T-cell (primary cell): Measurements from ENCODE around the gene DRD2. TPM values are rescaled to one million over a fixed set of nuclear protein-coding genes. Genes with fewer than 3 reads are reported as not detected.

Experiments
- ATAC-seq, 4 experiments: fragments of 200-7000 bp in 3 of 4; fragments of 150-1000 bp in 1 of 4; cut with Tn5 transposase; replicated peaks in 1 of 4; 1 replicate in 3 of 4; 2 replicates in 1 of 4; pipeline ENCODE4 v1.10.0; 2021; ENCODE audit warnings: moderate library complexity in 3 of 4, mild to moderate bottlenecking in 2 of 4, moderate number of reproducible peaks in 1 of 4
- CTCF ChIA-PET, 2 donors: fragments of 300-600 bp; sonication (Branson Sonifier 250); formaldehyde crosslinking; loops; one replicate each; lab custom pipeline; 2022; ENCODE audit warnings: antibody characterized with exemption in 2 of 2; lab: Charles Lee
- POLR2A ChIA-PET, 2 donors: fragments of 300-600 bp; sonication (Branson Sonifier 250); formaldehyde crosslinking; loops; one replicate each; lab custom pipeline; 2022; ENCODE audit warnings: antibody characterized with exemption in 2 of 2; lab: Charles Lee
- DNase-seq, 35 experiments: peaks; one replicate each; pipeline versions ENCODE4 v3.0.0 to v3.0.0-alpha.2; 2013 to 2023
- H3K27ac ChIP-seq: one replicate; pipeline ENCODE4 v1.5.1; 2013; ENCODE audit warnings: low read length
- H3K27me3 ChIP-seq, 2 experiments: replicated peaks in 1 of 2; 1 replicate in 1 of 2; 2 replicates in 1 of 2; pipeline versions ENCODE4 v1.6.1 to v1.7.0; 2013; ENCODE audit warnings: low read length in 1 of 2, mixed read lengths in 1 of 2; ENCODE audit not compliant: control insufficient read depth in 2 of 2, insufficient read depth in 2 of 2; ENCODE audit errors: extremely low read depth in 1 of 2
- H3K36me3 ChIP-seq, 2 donors: 1 replicate in 1 of 2; 2 replicates in 1 of 2; pipeline versions ENCODE4 v1.6.1 to v1.7.0; 2013; ENCODE audit warnings: low read length in 1 of 2; ENCODE audit not compliant: control insufficient read depth in 2 of 2, insufficient read depth in 1 of 2; ENCODE audit errors: extremely low read depth in 1 of 2
- H3K4me1 ChIP-seq, 2 experiments: 1 replicate in 1 of 2; 2 replicates in 1 of 2; pipeline versions ENCODE4 v1.6.1 to v1.7.0; 2013; ENCODE audit warnings: low read length in 2 of 2, mixed read lengths in 1 of 2; ENCODE audit not compliant: insufficient read depth in 2 of 2, control insufficient read depth in 1 of 2; ENCODE audit errors: extremely low read depth in 1 of 2
- H3K4me3 ChIP-seq, 2 donors: 1 replicate in 1 of 2; 2 replicates in 1 of 2; pipeline versions ENCODE4 v1.5.1 to v1.7.0; 2013; ENCODE audit warnings: mild to moderate bottlenecking in 2 of 2, low read length in 1 of 2, moderate library complexity in 1 of 2; ENCODE audit not compliant: control insufficient read depth in 1 of 2; ENCODE audit errors: extremely low read depth in 1 of 2
- H3K9me3 ChIP-seq: 2 replicates; pipeline ENCODE4 v1.7.0; 2013
- H3K27ac Mint-ChIP-seq, 2 donors: one replicate each; pipeline ENCODE4 v1.8.0; 2020 to 2021; ENCODE audit warnings: mild to moderate bottlenecking in 2 of 2, mixed read lengths in 2 of 2
- H3K27me3 Mint-ChIP-seq, 2 donors: one replicate each; pipeline ENCODE4 v1.8.0; 2021 to 2022; ENCODE audit warnings: mixed read lengths in 2 of 2
- H3K36me3 Mint-ChIP-seq: one replicate; pipeline ENCODE4 v1.8.0; 2021; ENCODE audit warnings: mixed read lengths
- H3K4me1 Mint-ChIP-seq, 3 donors: one replicate each; pipeline ENCODE4 v1.8.0; 2020 to 2022; ENCODE audit warnings: mixed read lengths in 3 of 3, mild to moderate bottlenecking in 1 of 3
- H3K4me3 Mint-ChIP-seq, 3 donors: one replicate each; pipeline ENCODE4 v1.8.0; 2020 to 2022; ENCODE audit warnings: mild to moderate bottlenecking in 3 of 3, mixed read lengths in 3 of 3, moderate library complexity in 3 of 3
- H3K9me3 Mint-ChIP-seq, 3 donors: one replicate each; pipeline ENCODE4 v1.8.0; 2020 to 2022; ENCODE audit warnings: mixed read lengths in 3 of 3
- WGBS: methylation state at CpG from one replicate; pipeline ENCODE4 v1.1.5; 2013; ENCODE audit warnings: missing lambda C conversion rate; ENCODE audit not compliant: insufficient coverage; 5-methylcytosine and 5-hydroxymethylcytosine counted together
- total RNA-seq, 35 experiments: library from RNA in 6 of 35; stranded (reverse) in 6 of 35; fragments of 120-200 nt in 1 of 35; gene quantifications; one replicate each; pipeline versions ENCODE4 v1.2.1 to v1.2.4 and lab custom pipeline; 2013 to 2026

DRD2 gene
- total RNA-seq, 5 donors from 2014 or later (not counting 1 experiment from before 2014, with no cell fraction given), result not detected

DNA sequence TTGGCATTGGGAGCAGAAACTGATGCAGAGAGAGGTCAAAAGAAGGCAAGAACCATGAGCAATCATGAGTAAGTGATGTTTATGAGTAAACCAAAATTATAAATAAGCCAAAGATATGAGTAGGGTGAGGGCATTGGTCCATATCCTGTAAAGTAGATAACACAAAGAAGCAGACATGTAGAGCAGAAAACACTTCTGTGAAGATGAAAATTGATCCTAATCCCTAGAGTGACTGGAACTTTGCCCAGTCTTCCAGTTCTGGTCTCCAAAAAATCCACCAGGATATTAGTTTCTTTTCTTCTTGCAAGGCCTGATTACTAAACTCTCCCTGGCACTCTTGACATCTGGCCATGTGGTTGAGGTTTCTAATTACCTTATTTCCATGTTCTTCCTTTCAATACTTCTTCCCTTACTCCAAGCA lies 13.7 kb upstream of the DRD2 start:
- Histone ChIP-seq H3K27ac (no peak overlapping the region), H3K4me1 (no peaks in the 10 kb centered on the region), H3K9me3 (no peaks in the 10 kb centered on the region), H3K27me3 (peaks cover 0 to 9% of the 10 kb centered on the region in 2 experiments), H3K36me3 (no peaks in the 10 kb centered on the region), H3K4me3 (no peak overlapping the region)
- Mint-ChIP-seq H3K4me3 (no peak overlapping the region), H3K4me1 (no peaks in the 10 kb centered on the region), H3K27me3 (peaks cover 10 to 13% of the 10 kb centered on the region in 2 donors), H3K27ac (no peak overlapping the region), H3K36me3 (no peaks in the 10 kb centered on the region), H3K9me3 (no peaks in the 10 kb centered on the region)
- DNase-seq (no peak), ATAC-seq (no peak)
- CTCF ChIA-PET, result no interaction called here
- POLR2A ChIA-PET, result no interaction called here

GRCh38 chr11:113487622-113488021 lies 12.4 kb upstream of the DRD2 start:
- 81% methylated on average over 2 of the region's 4 CpGs for WGBS
- Mint-ChIP-seq H3K4me3 (no peak overlapping the region), H3K4me1 (no peaks in the 10 kb centered on the region), H3K9me3 (no peaks in the 10 kb centered on the region), H3K36me3 (no peaks in the 10 kb centered on the region), H3K27ac (no peak overlapping the region), H3K27me3 (peaks cover 16 to 17% of the 10 kb centered on the region in 2 donors)
- no peak overlapping the region for H3K27ac ChIP-seq
- ChIA-PET CTCF (no interaction called here), POLR2A (no interaction called here)
- H3K36me3 ChIP-seq, result no peaks in the 10 kb centered on the region
- H3K9me3 ChIP-seq, result no peaks in the 10 kb centered on the region
- no peak overlapping the region for H3K4me3 ChIP-seq
- ATAC-seq, result no peak
- peaks cover 0 to 9% of the 10 kb centered on the region in 2 experiments for H3K27me3 ChIP-seq
- no peaks in the 10 kb centered on the region for H3K4me1 ChIP-seq
- no peak for DNase-seq

DNA sequence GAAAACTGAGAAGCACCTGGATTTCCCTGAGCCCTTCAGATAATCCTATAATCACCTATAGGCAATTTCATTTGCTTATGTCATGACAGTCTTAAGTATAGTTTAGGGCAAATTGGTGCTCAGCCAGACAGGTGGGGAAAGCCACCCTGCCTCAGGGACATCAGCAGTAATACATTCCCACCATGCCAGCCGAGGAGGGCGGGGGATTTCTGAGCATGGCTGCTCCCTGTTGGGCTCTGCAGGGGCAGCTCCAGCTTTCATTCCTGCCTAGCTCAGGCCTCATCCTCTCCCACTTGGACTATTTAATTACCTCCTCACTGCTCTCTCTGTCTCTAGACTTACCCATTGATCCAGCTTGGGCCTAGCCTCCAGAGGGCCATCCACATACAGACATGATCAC lies 9.0 kb upstream of the DRD2 start:
- H3K9me3 ChIP-seq, result no peaks in the 10 kb centered on the region
- ChIA-PET POLR2A (no interaction called here), CTCF (no interaction called here)
- H3K36me3 ChIP-seq, result no peaks in the 10 kb centered on the region
- no peaks in the 10 kb centered on the region for H3K9me3 Mint-ChIP-seq
- H3K27ac ChIP-seq, result no peak overlapping the region
- no peaks in the 10 kb centered on the region for H3K4me1 Mint-ChIP-seq
- H3K27me3 Mint-ChIP-seq, result peaks cover 31 to 35% of the 10 kb centered on the region in 2 donors
- ATAC-seq, result no peak
- no peaks in the 10 kb centered on the region for H3K36me3 Mint-ChIP-seq
- no peak overlapping the region for H3K4me3 Mint-ChIP-seq
- H3K4me3 ChIP-seq, result no peak overlapping the region
- H3K27me3 ChIP-seq, result peaks cover 0 to 18% of the 10 kb centered on the region in 2 experiments
- DNase-seq, result no peak
- 94% methylated on average over 2 of the region's 2 CpGs for WGBS
- H3K27ac Mint-ChIP-seq, result no peak overlapping the region
- no peaks in the 10 kb centered on the region for H3K4me1 ChIP-seq

- WGBS, result 94% methylated on average over 3 of the region's 3 CpGs
- ChIA-PET POLR2A (no interaction called here), CTCF (no interaction called here)
- Histone ChIP-seq H3K9me3 (no peaks in the 10 kb centered on the region), H3K27me3 (peaks cover 1 to 32% of the 10 kb centered on the region in 2 experiments), H3K4me1 (no peaks in the 10 kb centered on the region), H3K27ac (no peak overlapping the region), H3K4me3 (no peak overlapping the region), H3K36me3 (no peaks in the 10 kb centered on the region)
- no peak overlapping the region for H3K4me3 Mint-ChIP-seq
- no peaks in the 10 kb centered on the region for H3K36me3 Mint-ChIP-seq
- H3K4me1 Mint-ChIP-seq, result no peaks in the 10 kb centered on the region
- H3K9me3 Mint-ChIP-seq, result no peaks in the 10 kb centered on the region
- peaks cover 56 to 58% of the 10 kb centered on the region in 2 donors for H3K27me3 Mint-ChIP-seq
- DNase-seq (no peak), ATAC-seq (no peak)
- H3K27ac Mint-ChIP-seq, result no peak overlapping the region
These were observed 6.5 kb upstream of the DRD2 start for GRCh38 chr11:113481672-113482071.

- no peaks in the 10 kb centered on the region for H3K9me3 ChIP-seq
- Mint-ChIP-seq H3K36me3 (no peaks in the 10 kb centered on the region), H3K27ac (no peak overlapping the region), H3K27me3 (peaks cover 61 to 62% of the 10 kb centered on the region in 2 donors), H3K4me3 (no peak overlapping the region), H3K4me1 (peaks cover 0 to under 1% (median under 1%) of the 10 kb centered on the region in 3 donors), H3K9me3 (no peaks in the 10 kb centered on the region)
- H3K27ac ChIP-seq, result no peak overlapping the region
- ChIA-PET CTCF (no interaction called here), POLR2A (no interaction called here)
- H3K4me3 ChIP-seq, result no peak overlapping the region
- no peaks in the 10 kb centered on the region for H3K36me3 ChIP-seq
- no peak for DNase-seq
- no peak for ATAC-seq
- H3K27me3 ChIP-seq, result peaks cover 2 to 36% of the 10 kb centered on the region in 2 experiments
- H3K4me1 ChIP-seq, result no peaks in the 10 kb centered on the region
These were observed 6.0 kb upstream of the DRD2 start for GRCh38 chr11:113481226-113481625.

DNA sequence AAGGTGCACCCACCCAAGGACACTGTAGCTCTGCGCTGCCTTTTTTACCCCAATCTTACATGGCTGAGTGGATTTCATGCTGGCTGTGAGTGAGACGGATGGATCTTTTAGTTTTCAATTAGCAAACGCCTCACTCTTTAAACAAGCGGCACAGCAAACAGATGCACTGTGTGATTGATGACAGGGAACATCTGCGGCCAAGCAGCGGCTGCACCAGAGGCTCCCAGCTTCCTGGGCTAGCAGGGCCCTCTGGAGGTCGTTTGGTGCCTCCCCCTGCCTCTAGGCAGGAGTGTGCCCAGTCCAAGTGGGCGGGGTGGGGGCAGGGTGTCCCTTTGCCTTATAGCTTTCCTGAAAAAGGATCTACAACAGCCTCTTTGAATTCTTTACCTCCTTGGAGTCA lies 2.1 kb upstream of the DRD2 start:
- H3K4me1 ChIP-seq, result peaks cover 0 to 7% of the 10 kb centered on the region in 2 experiments
- no peaks in the 10 kb centered on the region for H3K9me3 ChIP-seq
- Mint-ChIP-seq H3K9me3 (no peaks in the 10 kb centered on the region), H3K27me3 (peaks cover 57 to 72% of the 10 kb centered on the region in 2 donors), H3K36me3 (no peaks in the 10 kb centered on the region), H3K4me1 (peaks cover 8 to 10% (median 9%) of the 10 kb centered on the region in 3 donors), H3K4me3 (no peak overlapping the region), H3K27ac (no peak overlapping the region)
- POLR2A ChIA-PET, result no interaction called here
- CTCF ChIA-PET, result no interaction called here
- ATAC-seq (no peak), DNase-seq (no peak)
- no CpG with 5 or more reads among the region's 8 CpGs for WGBS
- peaks cover 10 to 52% of the 10 kb centered on the region in 2 experiments for H3K27me3 ChIP-seq
- no peak overlapping the region for H3K27ac ChIP-seq
- no peaks in the 10 kb centered on the region for H3K36me3 ChIP-seq
- H3K4me3 ChIP-seq, result no peak overlapping the region

DNA sequence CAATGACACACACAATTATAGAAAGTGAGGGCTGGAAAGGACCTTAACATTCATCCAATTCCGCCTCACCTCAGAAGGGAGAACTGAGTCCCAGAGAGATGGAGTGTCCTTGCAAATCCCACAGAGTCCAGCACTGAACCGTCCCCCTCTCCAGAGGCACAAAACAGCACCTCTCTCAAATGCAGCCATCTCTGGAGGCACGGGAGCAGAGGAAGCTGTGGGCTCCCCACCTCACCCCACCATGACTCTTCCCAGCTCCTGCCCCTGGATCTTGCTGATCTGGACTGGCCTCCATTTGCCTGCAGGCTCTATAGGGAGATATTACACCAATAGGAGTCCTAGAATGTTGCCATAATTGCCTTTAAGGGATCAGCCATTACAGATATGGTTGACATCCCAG lies 1.4 kb upstream of the DRD2 start:
- H3K4me3 ChIP-seq, result no peak overlapping the region
- DNase-seq, result no peak
- ATAC-seq, result no peak
- ChIA-PET CTCF (no interaction called here), POLR2A (no interaction called here)
- H3K9me3 ChIP-seq, result no peaks in the 10 kb centered on the region
- Mint-ChIP-seq H3K27me3 (peaks cover 64 to 73% of the 10 kb centered on the region in 2 donors), H3K27ac (no peak overlapping the region), H3K4me3 (no peak overlapping the region), H3K36me3 (no peaks in the 10 kb centered on the region), H3K4me1 (peaks cover 8 to 10% (median 9%) of the 10 kb centered on the region in 3 donors), H3K9me3 (no peaks in the 10 kb centered on the region)
- WGBS, result no CpG with 5 or more reads among the region's 3 CpGs
- no peak overlapping the region for H3K27ac ChIP-seq
- no peaks in the 10 kb centered on the region for H3K36me3 ChIP-seq
- peaks cover 0 to 7% of the 10 kb centered on the region in 2 experiments for H3K4me1 ChIP-seq
- H3K27me3 ChIP-seq, result peaks cover 10 to 52% of the 10 kb centered on the region in 2 experiments
